WTC11 (cell line): ENCODE results near the gene YAP1. TPM values are rescaled to one million over a fixed set of nuclear protein-coding genes. Genes with fewer than 3 reads are reported as not detected.
A peak's percentile ranks its signal among the peaks of the same experiment; 100 is the strongest.

ENCODE experiments used
- ATAC-seq: fragments of 200-7000 bp; cut with Tn5 transposase; 2 replicates; pipeline ENCODE4 v1.10.0; 2021; ENCODE audit warnings: mild to moderate bottlenecking, moderate library complexity
- CTCF ChIA-PET: fragments of 300-600 bp; sonication (Branson Sonifier 250); formaldehyde crosslinking; loops from one replicate; lab custom pipeline; 2021; ENCODE audit warnings: antibody characterized with exemption; lab: Charles Lee
- POLR2A ChIA-PET: fragments of 350-600 bp; sonication (Branson Sonifier 250); formaldehyde crosslinking; loops from one replicate; lab custom pipeline; 2021; ENCODE audit warnings: antibody characterized with exemption; lab: Charles Lee
- DNase-seq: peaks from one replicate; pipeline ENCODE4 v3.0.0; 2021; ENCODE audit warnings: low spot score
- H3K27ac Mint-ChIP-seq: 2 replicates; pipeline ENCODE4 v1.8.0; 2021; ENCODE audit warnings: mixed read lengths
- H3K27me3 Mint-ChIP-seq: 2 replicates; pipeline ENCODE4 v1.8.0; 2021; ENCODE audit warnings: low read depth, mild to moderate bottlenecking, moderate library complexity, mixed read lengths
- H3K36me3 Mint-ChIP-seq: 2 replicates; pipeline ENCODE4 v1.8.0; 2021; ENCODE audit warnings: mixed read lengths
- H3K4me1 Mint-ChIP-seq: 2 replicates; pipeline ENCODE4 v1.8.0; 2022; ENCODE audit warnings: mixed read lengths
- H3K4me3 Mint-ChIP-seq: 2 replicates; pipeline ENCODE4 v1.8.0; 2021; ENCODE audit warnings: mild to moderate bottlenecking, moderate library complexity, mixed read lengths
- H3K9me3 Mint-ChIP-seq: 2 replicates; pipeline ENCODE4 v1.8.0; 2021; ENCODE audit warnings: mixed read lengths
- ATF6 ChIP-seq: sonication (generic); formaldehyde crosslinking; IDR thresholded peaks from 2 replicates; pipeline ENCODE4 v1.8.1; 2023; ENCODE audit warnings: mild to moderate bottlenecking, missing genetic modification reagents
- ELF4 ChIP-seq: sonication (generic); formaldehyde crosslinking; IDR thresholded peaks from 2 replicates; pipeline ENCODE4 v1.8.1; 2022; ENCODE audit warnings: low read depth, mild to moderate bottlenecking, moderate library complexity, missing genetic modification reagents
- EMX1 ChIP-seq: fragments of 250-450 bp; sonication (Bioruptor Pico); IDR thresholded peaks from 2 replicates; pipeline ENCODE4 v1.8.0; 2021; ENCODE audit warnings: mild to moderate bottlenecking
- ESRRA ChIP-seq: sonication (generic); formaldehyde crosslinking; IDR thresholded peaks from 2 replicates; pipeline ENCODE4 v1.8.1; 2022; ENCODE audit warnings: mild to moderate bottlenecking, missing genetic modification reagents, borderline replicate concordance
- ETV6 ChIP-seq: sonication (generic); formaldehyde crosslinking; IDR thresholded peaks from 2 replicates; pipeline ENCODE4 v1.8.1; 2022; ENCODE audit warnings: mild to moderate bottlenecking, missing genetic modification reagents
- FOXJ3 ChIP-seq: sonication (generic); formaldehyde crosslinking; IDR thresholded peaks from 2 replicates; pipeline ENCODE4 v1.9.0; 2021; ENCODE audit warnings: missing genetic modification reagents, mild to moderate bottlenecking, borderline replicate concordance
- FOXK1 ChIP-seq: sonication (generic); formaldehyde crosslinking; IDR thresholded peaks from 2 replicates; pipeline ENCODE4 v1.8.0; 2022; ENCODE audit warnings: mild to moderate bottlenecking, moderate library complexity, missing genetic modification reagents
- FOXP4 ChIP-seq: sonication (generic); formaldehyde crosslinking; IDR thresholded peaks from 2 replicates; pipeline ENCODE4 v1.8.0; 2022; ENCODE audit warnings: mild to moderate bottlenecking, missing genetic modification reagents
- HMGA2 ChIP-seq: fragments of 250-450 bp; sonication (Bioruptor Pico); IDR thresholded peaks from 2 replicates; pipeline ENCODE4 v1.4.0; 2021; ENCODE audit warnings: mild to moderate bottlenecking, moderate library complexity
- IRF1 ChIP-seq: sonication (generic); formaldehyde crosslinking; IDR thresholded peaks from 2 replicates; pipeline ENCODE4 v1.8.0; 2023; ENCODE audit warnings: missing genetic modification reagents
- MXD4 ChIP-seq: fragments of 250-450 bp; sonication (Bioruptor Pico); IDR thresholded peaks from 2 replicates; pipeline ENCODE4 v1.8.0; 2021; ENCODE audit warnings: mild to moderate bottlenecking, moderate library complexity, borderline replicate concordance
- NR1H2 ChIP-seq: sonication (generic); formaldehyde crosslinking; IDR thresholded peaks from 2 replicates; pipeline ENCODE4 v1.9.0; 2021; ENCODE audit warnings: mild to moderate bottlenecking, moderate library complexity, missing genetic modification reagents
- RELA ChIP-seq: sonication (generic); formaldehyde crosslinking; IDR thresholded peaks from 2 replicates; pipeline ENCODE4 v1.8.1; 2022; ENCODE audit warnings: missing genetic modification reagents, mild to moderate bottlenecking, borderline replicate concordance
- SMAD4 ChIP-seq: sonication (generic); formaldehyde crosslinking; IDR thresholded peaks from 2 replicates; pipeline ENCODE4 v1.8.0; 2022; ENCODE audit warnings: mild to moderate bottlenecking, missing genetic modification reagents
- SOX15 ChIP-seq: fragments of 250-450 bp; sonication (Bioruptor Pico); IDR thresholded peaks from 2 replicates; pipeline ENCODE4 v1.9.0; 2021; ENCODE audit warnings: mild to moderate bottlenecking
- TCF7 ChIP-seq: sonication (generic); formaldehyde crosslinking; IDR thresholded peaks from 2 replicates; pipeline ENCODE4 v1.8.0; 2022; ENCODE audit warnings: mild to moderate bottlenecking, low read depth, missing genetic modification reagents, moderate library complexity
- TEAD4 ChIP-seq: sonication (generic); formaldehyde crosslinking; IDR thresholded peaks from 2 replicates; pipeline ENCODE4 v1.8.0; 2022; ENCODE audit warnings: mild to moderate bottlenecking, missing genetic modification reagents
- ZBTB21 ChIP-seq: sonication (generic); formaldehyde crosslinking; IDR thresholded peaks from 2 replicates; pipeline ENCODE4 v1.8.1; 2023; ENCODE audit warnings: mild to moderate bottlenecking, missing genetic modification reagents, borderline replicate concordance
- ZNF121 ChIP-seq: sonication (generic); formaldehyde crosslinking; IDR thresholded peaks from 2 replicates; pipeline ENCODE4 v1.8.0; 2023; ENCODE audit warnings: missing genetic modification reagents
- ZNF138 ChIP-seq: sonication (generic); formaldehyde crosslinking; conservative IDR thresholded peaks from 2 replicates; pipeline ENCODE4 v1.8.1; 2022; ENCODE audit warnings: mild to moderate bottlenecking, moderate library complexity, missing genetic modification reagents
- ZNF317 ChIP-seq: sonication (generic); formaldehyde crosslinking; IDR thresholded peaks from 2 replicates; pipeline ENCODE4 v1.8.1; 2023; ENCODE audit warnings: low read depth, mild to moderate bottlenecking, moderate library complexity, missing genetic modification reagents, borderline replicate concordance
- total RNA-seq: library from RNA; stranded (reverse); gene quantifications from 3 replicates; pipeline ENCODE4 v1.2.3, GENCODE V29; 2021
- TF ChIP-seq, protein P1 (sequence below): sonication (generic); formaldehyde crosslinking; IDR thresholded peaks from 2 replicates; pipeline ENCODE4 v1.8.1; 2022; ENCODE audit warnings: low read depth, missing genetic modification reagents, borderline replicate concordance
- TF ChIP-seq, protein P2 (sequence below): sonication (generic); formaldehyde crosslinking; IDR thresholded peaks from 2 replicates; pipeline ENCODE4 v1.8.1; 2023; ENCODE audit warnings: mild to moderate bottlenecking, moderate library complexity, missing genetic modification reagents
- TF ChIP-seq, protein P3 (sequence below): sonication (generic); formaldehyde crosslinking; conservative IDR thresholded peaks from 2 replicates; pipeline ENCODE4 v1.8.1; 2022; ENCODE audit warnings: mild to moderate bottlenecking, missing genetic modification reagents
- TF ChIP-seq, protein P4 (sequence below): sonication (generic); formaldehyde crosslinking; IDR thresholded peaks from 2 replicates; pipeline ENCODE4 v1.8.1; 2023; ENCODE audit warnings: mild to moderate bottlenecking, missing genetic modification reagents
- TF ChIP-seq, protein P5 (sequence below): sonication (generic); formaldehyde crosslinking; IDR thresholded peaks from 2 replicates; pipeline ENCODE4 v1.8.1; 2022; ENCODE audit warnings: mild to moderate bottlenecking, moderate library complexity, missing genetic modification reagents

YAP1 gene
- total RNA-seq, 1 experiment from 2014 or later = 88.7 TPM

- ChIA-PET CTCF (interaction anchor here (0.9 to 2.8 kb wide), 7 partner anchors 10 to 161 kb away, joined by 3 to 35 read pairs (median 4); no protein-coding TSS in a partner anchor), POLR2A (no interaction called here)
- Mint-ChIP-seq H3K36me3 (no peaks in the 10 kb centered on the region), H3K27me3 (no peaks in the 10 kb centered on the region), H3K27ac (peak overlapping the region; percentile 58), H3K4me3 (peak overlapping the region; percentile 54), H3K4me1 (peaks cover 35% of the 10 kb centered on the region), H3K9me3 (no peaks in the 10 kb centered on the region)
- no peak for DNase-seq
- peak; percentile 31 for ATAC-seq
- TF ChIP-seq MXD4 (no peak), ZBTB21 (CRISPR knock-in tag) (no peak), ETV6 (CRISPR knock-in tag) (no peak), TEAD4 (CRISPR knock-in tag) (no peak), ZNF121 (no peak), FOXK1 (no peak), ESRRA (CRISPR knock-in tag) (no peak), ATF6 (no peak), EMX1 (no peak), ELF4 (CRISPR knock-in tag) (no peak)
- TF ChIP-seq, protein P1, sequence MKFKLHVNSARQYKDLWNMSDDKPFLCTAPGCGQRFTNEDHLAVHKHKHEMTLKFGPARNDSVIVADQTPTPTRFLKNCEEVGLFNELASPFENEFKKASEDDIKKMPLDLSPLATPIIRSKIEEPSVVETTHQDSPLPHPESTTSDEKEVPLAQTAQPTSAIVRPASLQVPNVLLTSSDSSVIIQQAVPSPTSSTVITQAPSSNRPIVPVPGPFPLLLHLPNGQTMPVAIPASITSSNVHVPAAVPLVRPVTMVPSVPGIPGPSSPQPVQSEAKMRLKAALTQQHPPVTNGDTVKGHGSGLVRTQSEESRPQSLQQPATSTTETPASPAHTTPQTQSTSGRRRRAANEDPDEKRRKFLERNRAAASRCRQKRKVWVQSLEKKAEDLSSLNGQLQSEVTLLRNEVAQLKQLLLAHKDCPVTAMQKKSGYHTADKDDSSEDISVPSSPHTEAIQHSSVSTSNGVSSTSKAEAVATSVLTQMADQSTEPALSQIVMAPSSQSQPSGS (CRISPR knock-in tag) = no peak
- TF ChIP-seq, protein P2, sequence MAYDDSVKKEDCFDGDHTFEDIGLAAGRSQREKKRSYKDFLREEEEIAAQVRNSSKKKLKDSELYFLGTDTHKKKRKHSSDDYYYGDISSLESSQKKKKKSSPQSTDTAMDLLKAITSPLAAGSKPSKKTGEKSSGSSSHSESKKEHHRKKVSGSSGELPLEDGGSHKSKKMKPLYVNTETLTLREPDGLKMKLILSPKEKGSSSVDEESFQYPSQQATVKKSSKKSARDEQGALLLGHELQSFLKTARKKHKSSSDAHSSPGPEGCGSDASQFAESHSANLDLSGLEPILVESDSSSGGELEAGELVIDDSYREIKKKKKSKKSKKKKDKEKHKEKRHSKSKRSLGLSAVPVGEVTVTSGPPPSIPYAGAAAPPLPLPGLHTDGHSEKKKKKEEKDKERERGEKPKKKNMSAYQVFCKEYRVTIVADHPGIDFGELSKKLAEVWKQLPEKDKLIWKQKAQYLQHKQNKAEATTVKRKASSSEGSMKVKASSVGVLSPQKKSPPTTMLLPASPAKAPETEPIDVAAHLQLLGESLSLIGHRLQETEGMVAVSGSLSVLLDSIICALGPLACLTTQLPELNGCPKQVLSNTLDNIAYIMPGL (CRISPR knock-in tag) = no peak
- TF ChIP-seq, protein P3, sequence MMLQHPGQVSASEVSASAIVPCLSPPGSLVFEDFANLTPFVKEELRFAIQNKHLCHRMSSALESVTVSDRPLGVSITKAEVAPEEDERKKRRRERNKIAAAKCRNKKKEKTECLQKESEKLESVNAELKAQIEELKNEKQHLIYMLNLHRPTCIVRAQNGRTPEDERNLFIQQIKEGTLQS (CRISPR knock-in tag) = no peak
These were observed 169.5 kb downstream of the YAP1 start for GRCh38 chr11:102279641-102280170.

DNA sequence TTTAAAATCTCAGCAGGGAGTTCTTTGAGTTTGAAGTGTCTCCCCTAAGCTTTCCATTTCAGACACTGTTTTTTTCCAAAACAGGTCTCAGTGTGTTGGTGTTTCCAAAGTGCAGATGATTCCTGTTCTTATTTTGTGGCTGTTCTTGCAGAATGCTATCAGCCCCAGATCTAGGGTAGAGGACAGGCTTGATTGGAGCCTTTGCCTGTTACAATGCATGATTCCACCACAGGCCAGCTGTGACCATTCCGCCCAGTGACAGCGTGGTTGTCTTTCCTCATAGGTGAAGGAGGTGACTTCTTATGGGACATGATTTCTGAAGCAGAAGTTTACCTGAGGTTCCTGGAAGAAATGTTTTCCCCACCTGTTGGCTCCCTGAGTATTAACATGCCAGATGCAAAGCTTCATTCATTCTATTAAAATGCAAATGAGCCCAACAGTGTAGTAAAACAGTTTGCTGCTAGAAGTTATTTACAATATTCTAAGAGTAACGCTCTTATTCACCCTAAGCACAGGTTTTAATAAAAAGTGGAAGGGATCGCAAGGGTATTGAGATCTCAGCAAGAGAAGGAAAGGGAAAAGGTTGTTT is 170.1 kb downstream of the YAP1 start:
- Mint-ChIP-seq H3K36me3 (no peaks in the 10 kb centered on the region), H3K9me3 (0 out of 2 replicates have a peak, but pooled peaks cover 1% of the 10 kb centered on the region), H3K4me3 (peak overlapping the region; percentile 54), H3K27me3 (no peaks in the 10 kb centered on the region), H3K27ac (peak overlapping the region; percentile 58), H3K4me1 (peaks cover 35% of the 10 kb centered on the region)
- POLR2A ChIA-PET = no interaction called here
- ATAC-seq (peak; percentile 73), DNase-seq (no peak)
- CTCF ChIA-PET = interaction anchor here (0.8 to 2.8 kb wide), 7 partner anchors 11 to 161 kb away, joined by 3 to 35 read pairs (median 4); no protein-coding TSS in a partner anchor
- TF ChIP-seq FOXP4 (CRISPR knock-in tag) (no peak), RELA (CRISPR knock-in tag) (no peak), SMAD4 (CRISPR knock-in tag) (no peak), SOX15 (no peak), ZNF138 (CRISPR knock-in tag) (no peak), TCF7 (CRISPR knock-in tag) (no peak), NR1H2 (no peak), IRF1 (no peak), ZNF317 (CRISPR knock-in tag) (no peak), FOXJ3 (CRISPR knock-in tag) (no peak), HMGA2 (CRISPR knock-in tag) (no peak)
- TF ChIP-seq, protein P4, sequence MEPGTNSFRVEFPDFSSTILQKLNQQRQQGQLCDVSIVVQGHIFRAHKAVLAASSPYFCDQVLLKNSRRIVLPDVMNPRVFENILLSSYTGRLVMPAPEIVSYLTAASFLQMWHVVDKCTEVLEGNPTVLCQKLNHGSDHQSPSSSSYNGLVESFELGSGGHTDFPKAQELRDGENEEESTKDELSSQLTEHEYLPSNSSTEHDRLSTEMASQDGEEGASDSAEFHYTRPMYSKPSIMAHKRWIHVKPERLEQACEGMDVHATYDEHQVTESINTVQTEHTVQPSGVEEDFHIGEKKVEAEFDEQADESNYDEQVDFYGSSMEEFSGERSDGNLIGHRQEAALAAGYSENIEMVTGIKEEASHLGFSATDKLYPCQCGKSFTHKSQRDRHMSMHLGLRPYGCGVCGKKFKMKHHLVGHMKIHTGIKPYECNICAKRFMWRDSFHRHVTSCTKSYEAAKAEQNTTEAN = no peak
- TF ChIP-seq, protein P5, sequence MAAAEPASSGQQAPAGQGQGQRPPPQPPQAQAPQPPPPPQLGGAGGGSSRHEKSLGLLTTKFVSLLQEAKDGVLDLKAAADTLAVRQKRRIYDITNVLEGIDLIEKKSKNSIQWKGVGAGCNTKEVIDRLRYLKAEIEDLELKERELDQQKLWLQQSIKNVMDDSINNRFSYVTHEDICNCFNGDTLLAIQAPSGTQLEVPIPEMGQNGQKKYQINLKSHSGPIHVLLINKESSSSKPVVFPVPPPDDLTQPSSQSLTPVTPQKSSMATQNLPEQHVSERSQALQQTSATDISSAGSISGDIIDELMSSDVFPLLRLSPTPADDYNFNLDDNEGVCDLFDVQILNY (CRISPR knock-in tag) = no peak
